Transverse colon (tissue), 4 donors: Measurements from ENCODE around the gene ETNK1.

Source experiments
- CTCF ChIP-seq, 5 experiments: fragments of 200-600 bp in 3 of 5; fragments of 450-650 bp in 2 of 5; sonication (generic) in 3 of 5; IDR thresholded peaks; 1 replicate in 2 of 5; 2 replicates in 3 of 5; pipeline ENCODE4 v1.5.1; 2016 to 2017; ENCODE audit warnings: antibody characterized with exemption in 5 of 5, inconsistent platforms in 3 of 5, mild to moderate bottlenecking in 2 of 5, moderate library complexity in 1 of 5
- POLR2A ChIP-seq: fragments of 450-650 bp; IDR thresholded peaks from one replicate; pipeline ENCODE4 v1.6.1; 2016; ENCODE audit warnings: antibody characterized with exemption, mild to moderate bottlenecking, moderate library complexity
- POLR2AphosphoS5 ChIP-seq, 3 donors: sonication (generic); formaldehyde crosslinking; IDR thresholded peaks; one replicate each; pipeline ENCODE4 v1.6.1; 2016; ENCODE audit warnings: antibody characterized with exemption in 3 of 3

- TF ChIP-seq POLR2A (no peak), CTCF (IDR thresholded peaks at IDR 0.05) (no peak), POLR2AphosphoS5 (IDR thresholded peaks at IDR 0.05) (no peak)
Observed at GRCh38 chr12:22657538-22657937, 32.6 kb downstream of the ETNK1 start.
